ENCODE results near the gene MINPP1. TPM values are rescaled to one million over a fixed set of nuclear protein-coding genes. Genes with fewer than 3 reads are reported as not detected.

MINPP1 gene
- total RNA-seq, 3 donors from 2014 or later (not counting 1 experiment from before 2014, with no cell fraction given) = 3.6 to 5.8 (median 5.4) TPM

GRCh38 chr10:87503886-87504285 is 807 bp upstream of the MINPP1 start:
- Histone ChIP-seq H3K36me3 (ENCODE audit: control insufficient read depth, insufficient read depth, low read length) (no peaks in the 10 kb centered on the region), H3K4me1 (ENCODE audit: control insufficient read depth, insufficient read depth, low read length) (peaks cover 13% of the 10 kb centered on the region), H3K27ac (ENCODE audit: low read length) (no peak overlapping the region), H3K27me3 (ENCODE audit: control insufficient read depth, insufficient read depth, low read length) (peaks cover 3% of the 10 kb centered on the region), H3K4me3 (ENCODE audit: low read length) (no peak overlapping the region), H3K9me3 (ENCODE audit: control insufficient read depth, insufficient read depth, low read length) (no peaks in the 10 kb centered on the region)
- Mint-ChIP-seq H3K4me1 (peaks cover 14 to 19% of the 10 kb centered on the region in 2 donors), H3K4me3 (peak overlapping the region; percentile 86), H3K9me3 (no peaks in the 10 kb centered on the region), H3K36me3 (no peaks in the 10 kb centered on the region), H3K27ac (peak overlapping the region; percentile 41 to 88), H3K27me3 (ENCODE audit: low read depth in 2 of 2) (peaks cover 10 to 18% of the 10 kb centered on the region in 2 donors)
- intact Hi-C loops (cut with micrococcal nuclease) = no loop called here
- TF ChIP-seq CTCF (IDR thresholded peaks at IDR 0.05) = no peak
- no peak for DNase-seq
- no peak for ATAC-seq
- WGBS (ENCODE audit: insufficient coverage) = 92% methylated on average over 6 of the region's 6 CpGs

GRCh38 chr10:87504307-87504639 is 420 bp upstream of the MINPP1 start:
- H3K9me3 ChIP-seq (ENCODE audit: control insufficient read depth, insufficient read depth, low read length) = no peaks in the 10 kb centered on the region

GRCh38 chr10:87505366-87506111 is 846 bp downstream of the MINPP1 start:
- DNase-seq = peak; percentile 31 to 64
- peaks cover 5% of the 10 kb centered on the region for H3K36me3 ChIP-seq (ENCODE audit: control insufficient read depth, insufficient read depth, low read length)
- H3K27ac ChIP-seq (ENCODE audit: low read length) = no peak overlapping the region
- no peaks in the 10 kb centered on the region for H3K9me3 ChIP-seq (ENCODE audit: control insufficient read depth, insufficient read depth, low read length)
- peak; percentile 65 to 75 (median 70) for ATAC-seq
- peaks cover 13% of the 10 kb centered on the region for H3K4me1 ChIP-seq (ENCODE audit: control insufficient read depth, insufficient read depth, low read length)
- intact Hi-C loops (cut with micrococcal nuclease) = no loop called here
- Mint-ChIP-seq H3K27me3 (ENCODE audit: low read depth in 2 of 2) (peaks cover 10 to 15% of the 10 kb centered on the region in 2 donors), H3K27ac (peak overlapping the region; percentile 42 to 88), H3K4me3 (peak overlapping the region; percentile 86), H3K36me3 (peaks cover 6% of the 10 kb centered on the region), H3K4me1 (peaks cover 14 to 19% of the 10 kb centered on the region in 2 donors), H3K9me3 (no peaks in the 10 kb centered on the region)
- H3K4me3 ChIP-seq (ENCODE audit: low read length) = peak overlapping the region; percentile 89
- peaks cover 3% of the 10 kb centered on the region for H3K27me3 ChIP-seq (ENCODE audit: control insufficient read depth, insufficient read depth, low read length)
- 2% methylated on average over 40 of the region's 41 CpGs for WGBS (ENCODE audit: insufficient coverage)
- TF ChIP-seq CTCF (IDR thresholded peaks at IDR 0.05) = peak; percentile 53

More at GRCh38 chr10:87504307-87504639, 420 bp upstream of the MINPP1 start:
- peaks cover 14 to 19% of the 10 kb centered on the region in 2 donors for H3K4me1 Mint-ChIP-seq
- no peak for TF ChIP-seq CTCF (IDR thresholded peaks at IDR 0.05)
- H3K36me3 ChIP-seq (ENCODE audit: control insufficient read depth, insufficient read depth, low read length) = no peaks in the 10 kb centered on the region
- 15% methylated on average over 10 of the region's 10 CpGs for WGBS (ENCODE audit: insufficient coverage)
- H3K4me3 ChIP-seq (ENCODE audit: low read length) = peak overlapping the region; percentile 89
- no peaks in the 10 kb centered on the region for H3K9me3 Mint-ChIP-seq
- DNase-seq = no peak
- ATAC-seq = peak in 1 of 3 donors; percentile 16
- H3K27ac Mint-ChIP-seq = peak overlapping the region; percentile 41 to 88
- H3K27me3 ChIP-seq (ENCODE audit: control insufficient read depth, insufficient read depth, low read length) = peaks cover 3% of the 10 kb centered on the region
- peak overlapping the region; percentile 49 for H3K27ac ChIP-seq (ENCODE audit: low read length)
- peak overlapping the region; percentile 86 for H3K4me3 Mint-ChIP-seq
- peaks cover 10 to 18% of the 10 kb centered on the region in 2 donors for H3K27me3 Mint-ChIP-seq (ENCODE audit: low read depth in 2 of 2)
- H3K4me1 ChIP-seq (ENCODE audit: control insufficient read depth, insufficient read depth, low read length) = peaks cover 13% of the 10 kb centered on the region
- intact Hi-C loops (cut with micrococcal nuclease) = no loop called here
- H3K36me3 Mint-ChIP-seq = peaks cover under 1% of the 10 kb centered on the region

Data from natural killer cell (primary cell).